Thyroid gland (tissue), 4 donors: Measurements from ENCODE around the gene PHC2. TPM values are rescaled to one million over a fixed set of nuclear protein-coding genes. Genes with fewer than 3 reads are reported as not detected.

Experiments used
- DNase-seq, 2 donors: peaks; one replicate each; pipeline ENCODE4 v3.0.0-alpha.2; 2019
- H3K27ac ChIP-seq, 3 donors: fragments of 200-600 bp; sonication (generic); 1 replicate in 2 of 3; 2 replicates in 1 of 3; pipeline ENCODE4 v1.5.1; 2016 to 2019; ENCODE audit warnings: mild to moderate bottlenecking in 1 of 3, moderate library complexity in 1 of 3
- H3K27me3 ChIP-seq: fragments of 200-600 bp; sonication (generic); one replicate; pipeline ENCODE4 v1.5.1; 2019
- H3K36me3 ChIP-seq, 2 donors: fragments of 200-600 bp; sonication (generic); one replicate each; pipeline ENCODE4 v1.5.1; 2016 to 2019
- H3K4me1 ChIP-seq, 2 donors: fragments of 200-600 bp; sonication (generic); one replicate each; pipeline ENCODE4 v1.5.1; 2017 to 2019
- H3K4me3 ChIP-seq, 3 donors: fragments of 200-600 bp; sonication (generic); replicated peaks in 1 of 3; 1 replicate in 2 of 3; 2 replicates in 1 of 3; pipeline ENCODE4 v1.5.1; 2016; ENCODE audit warnings: mild to moderate bottlenecking in 1 of 3
- H3K9me3 ChIP-seq: fragments of 200-600 bp; sonication (generic); one replicate; pipeline ENCODE4 v1.5.1; 2017
- POLR2A ChIP-seq, 2 donors: fragments of 450-650 bp; IDR thresholded peaks; one replicate each; pipeline ENCODE4 v1.6.1; 2017; ENCODE audit warnings: antibody characterized with exemption in 2 of 2, mild to moderate bottlenecking in 2 of 2, moderate library complexity in 1 of 2
- WGBS, 2 donors: methylation state at CpG; one replicate each; pipeline ENCODE4 v1.1.5; 2017; 5-methylcytosine and 5-hydroxymethylcytosine counted together
- intact Hi-C: fragments of 100-400 bp; cut with DNase I; formaldehyde crosslinking; loops from one replicate; pipeline ENCODE4 v1.15.1; 2023
- total RNA-seq, 4 donors: library from RNA; depleted of rRNA; stranded (reverse); fragments of >200 nt; gene quantifications; one replicate each; pipeline ENCODE4 v1.2.3, GENCODE V29; 2016
- TF ChIP-seq, protein P1 (sequence below), 6 experiments: fragments of 200-600 bp in 3 of 6; fragments of 450-650 bp in 3 of 6; sonication (generic) in 3 of 6; IDR thresholded peaks; one replicate each; pipeline ENCODE4 v1.5.1; 2016 to 2019; ENCODE audit warnings: antibody characterized with exemption in 6 of 6, mild to moderate bottlenecking in 2 of 6, inconsistent platforms in 1 of 6, moderate library complexity in 1 of 6

Gene PHC2
- total RNA-seq, 4 donors from 2014 or later: 86.8 to 150 (median 113) TPM

DNA sequence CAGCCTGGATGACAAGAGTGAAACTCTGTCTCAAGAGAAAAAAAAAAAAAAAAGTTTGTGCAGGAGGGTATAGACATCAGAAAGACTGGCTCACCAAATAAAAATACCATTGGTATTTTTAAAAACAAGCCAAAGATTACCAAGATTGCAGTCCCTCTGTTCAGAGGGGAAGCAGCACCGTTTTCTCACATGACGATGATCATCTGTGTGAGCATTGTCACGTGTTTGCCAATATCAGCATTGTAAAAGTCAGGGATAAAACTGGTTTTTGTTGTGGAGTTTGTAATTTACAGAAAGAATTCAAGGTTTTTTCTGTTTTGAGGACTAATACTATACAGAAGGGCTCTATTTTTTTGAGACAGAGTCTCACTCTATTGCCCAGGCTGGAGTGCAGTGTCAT lies 148.1 kb downstream of the PHC2 start:
- Histone ChIP-seq H3K27ac (no peak overlapping the region), H3K4me3 (no peak overlapping the region), H3K9me3 (no peaks in the 10 kb centered on the region), H3K27me3 (no peaks in the 10 kb centered on the region), H3K4me1 (no peaks in the 10 kb centered on the region), H3K36me3 (peaks cover 24 to 27% of the 10 kb centered on the region in 2 donors)
- DNase-seq: no peak
- intact Hi-C loops: no loop called here
- 87 to 93% methylated on average over 3 of the region's 3 CpGs for WGBS, 2 donors
- no peak for TF ChIP-seq POLR2A (IDR thresholded peaks at IDR 0.05)
- TF ChIP-seq, protein P1, sequence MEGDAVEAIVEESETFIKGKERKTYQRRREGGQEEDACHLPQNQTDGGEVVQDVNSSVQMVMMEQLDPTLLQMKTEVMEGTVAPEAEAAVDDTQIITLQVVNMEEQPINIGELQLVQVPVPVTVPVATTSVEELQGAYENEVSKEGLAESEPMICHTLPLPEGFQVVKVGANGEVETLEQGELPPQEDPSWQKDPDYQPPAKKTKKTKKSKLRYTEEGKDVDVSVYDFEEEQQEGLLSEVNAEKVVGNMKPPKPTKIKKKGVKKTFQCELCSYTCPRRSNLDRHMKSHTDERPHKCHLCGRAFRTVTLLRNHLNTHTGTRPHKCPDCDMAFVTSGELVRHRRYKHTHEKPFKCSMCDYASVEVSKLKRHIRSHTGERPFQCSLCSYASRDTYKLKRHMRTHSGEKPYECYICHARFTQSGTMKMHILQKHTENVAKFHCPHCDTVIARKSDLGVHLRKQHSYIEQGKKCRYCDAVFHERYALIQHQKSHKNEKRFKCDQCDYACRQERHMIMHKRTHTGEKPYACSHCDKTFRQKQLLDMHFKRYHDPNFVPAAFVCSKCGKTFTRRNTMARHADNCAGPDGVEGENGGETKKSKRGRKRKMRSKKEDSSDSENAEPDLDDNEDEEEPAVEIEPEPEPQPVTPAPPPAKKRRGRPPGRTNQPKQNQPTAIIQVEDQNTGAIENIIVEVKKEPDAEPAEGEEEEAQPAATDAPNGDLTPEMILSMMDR (IDR thresholded peaks at IDR 0.05): no peak

DNA sequence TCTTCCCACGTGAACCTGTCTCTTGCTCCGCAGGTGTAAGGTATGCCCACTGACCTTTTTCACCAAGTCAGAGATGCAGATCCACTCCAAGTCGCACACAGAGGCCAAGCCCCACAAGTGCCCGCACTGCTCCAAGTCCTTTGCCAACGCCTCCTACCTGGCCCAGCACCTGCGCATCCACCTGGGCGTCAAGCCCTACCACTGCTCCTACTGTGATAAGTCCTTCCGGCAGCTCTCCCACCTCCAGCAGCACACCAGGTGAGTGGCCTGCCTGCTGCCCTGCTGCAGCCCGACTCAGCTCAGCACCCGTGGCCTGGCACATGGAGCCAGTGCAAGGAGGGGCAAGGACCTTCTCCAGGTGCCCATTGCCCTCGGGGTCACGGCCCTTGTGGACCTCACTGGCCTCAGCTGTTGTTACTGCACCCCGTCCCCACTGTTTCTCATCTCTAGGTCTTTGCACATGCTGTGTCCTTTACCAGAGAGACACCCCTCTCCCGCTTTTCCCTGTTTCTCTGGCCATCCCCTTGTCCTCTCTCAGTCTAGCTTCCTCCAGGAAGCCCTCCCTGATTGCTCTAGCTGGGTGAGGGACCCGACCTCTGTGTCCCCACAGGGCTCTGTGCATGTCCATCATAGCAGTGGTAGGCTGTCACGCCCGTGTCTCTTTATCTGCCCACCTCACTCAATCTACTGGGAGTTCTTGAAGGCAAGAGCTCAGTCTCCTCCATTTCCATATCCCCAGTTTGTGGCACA lies 149.2 kb downstream of the PHC2 start:
- H3K4me1 ChIP-seq: no peaks in the 10 kb centered on the region
- no peaks in the 10 kb centered on the region for H3K9me3 ChIP-seq
- H3K36me3 ChIP-seq: peaks cover 33 to 35% of the 10 kb centered on the region in 2 donors
- no peak for DNase-seq
- H3K27me3 ChIP-seq: no peaks in the 10 kb centered on the region
- TF ChIP-seq, protein P1 (IDR thresholded peaks at IDR 0.05): no peak
- no peak for TF ChIP-seq POLR2A (IDR thresholded peaks at IDR 0.05)
- intact Hi-C loops: no loop called here
- H3K4me3 ChIP-seq: no peak overlapping the region
- no peak overlapping the region for H3K27ac ChIP-seq
- WGBS, 2 donors: 96 to 97% methylated on average over 15 to 17 of the region's 17 CpGs

DNA sequence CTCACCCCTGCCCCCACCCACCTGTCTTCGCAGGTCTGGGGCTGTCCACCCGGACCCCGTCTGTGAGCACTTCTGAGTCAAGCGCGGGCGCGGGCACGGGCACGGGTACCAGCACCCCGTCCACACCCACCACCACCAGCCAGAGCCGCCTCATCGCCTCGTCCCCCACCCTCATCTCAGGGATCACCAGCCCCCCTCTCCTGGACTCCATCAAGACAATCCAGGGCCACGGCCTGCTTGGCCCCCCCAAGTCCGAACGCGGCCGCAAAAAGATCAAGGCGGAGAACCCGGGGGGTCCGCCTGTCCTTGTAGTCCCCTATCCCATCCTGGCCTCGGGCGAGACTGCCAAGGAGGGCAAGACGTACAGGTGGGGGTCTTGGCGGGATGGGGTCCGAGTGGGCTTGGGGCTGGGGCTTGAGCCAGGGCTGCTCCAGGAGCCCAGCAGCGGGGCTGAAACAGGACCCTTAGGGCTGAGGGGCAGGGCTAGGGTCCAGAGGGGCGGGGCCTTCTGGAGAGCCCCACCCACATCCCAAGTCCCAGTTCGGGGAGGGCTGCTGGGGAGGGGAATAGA lies 150.7 kb downstream of the PHC2 start:
- peaks cover 33 to 42% of the 10 kb centered on the region in 2 donors for H3K36me3 ChIP-seq
- no peak for DNase-seq
- no peak overlapping the region for H3K4me3 ChIP-seq
- 95 to 97% methylated on average over 23 to 29 of the region's 29 CpGs for WGBS, 2 donors
- intact Hi-C loops: no loop called here
- no peak for TF ChIP-seq POLR2A (IDR thresholded peaks at IDR 0.05)
- no peaks in the 10 kb centered on the region for H3K27me3 ChIP-seq
- no peak overlapping the region for H3K27ac ChIP-seq
- no peaks in the 10 kb centered on the region for H3K9me3 ChIP-seq
- no peaks in the 10 kb centered on the region for H3K4me1 ChIP-seq

DNA sequence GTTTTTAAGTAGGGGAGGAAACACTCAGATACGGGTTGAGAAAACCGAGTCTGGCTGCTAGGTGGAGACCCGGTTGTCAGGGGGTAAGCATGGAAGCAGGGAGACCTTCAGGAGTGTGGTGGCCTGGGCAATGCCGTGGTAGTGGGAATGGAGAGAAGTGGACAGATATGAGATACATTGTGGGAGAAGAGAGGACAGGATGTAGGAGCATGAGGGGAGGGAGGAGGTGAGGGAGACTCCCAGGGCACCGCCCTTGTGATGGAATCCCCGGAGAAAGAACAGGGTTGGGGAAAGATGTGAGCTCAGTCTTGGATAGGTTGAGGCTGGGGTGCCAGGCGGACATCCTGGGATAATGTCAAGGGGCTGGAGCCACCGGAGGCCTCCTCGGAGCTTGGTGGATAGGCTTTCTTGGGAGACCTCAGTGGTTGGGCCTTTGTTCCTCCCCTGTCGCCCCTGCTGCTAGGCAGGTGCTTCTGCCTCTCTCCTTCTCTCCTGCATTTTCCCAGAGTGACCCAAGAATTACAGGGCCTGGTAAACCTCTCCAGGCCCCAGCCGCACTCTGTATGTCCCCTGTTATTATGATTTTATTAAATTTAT lies 153.3 kb downstream of the PHC2 start:
- TF ChIP-seq, protein P1 (IDR thresholded peaks at IDR 0.05): no peak
- TF ChIP-seq POLR2A (IDR thresholded peaks at IDR 0.05): no peak
- Histone ChIP-seq H3K27ac (no peak overlapping the region), H3K36me3 (peaks cover 33 to 42% of the 10 kb centered on the region in 2 donors), H3K9me3 (no peaks in the 10 kb centered on the region), H3K4me1 (peaks cover 2 to 7% of the 10 kb centered on the region in 2 donors), H3K4me3 (no peak overlapping the region), H3K27me3 (no peaks in the 10 kb centered on the region)
- DNase-seq: no peak
- WGBS, 2 donors: 88 to 91% methylated on average over 11 of the region's 11 CpGs
- intact Hi-C loops: no loop called here

DNA sequence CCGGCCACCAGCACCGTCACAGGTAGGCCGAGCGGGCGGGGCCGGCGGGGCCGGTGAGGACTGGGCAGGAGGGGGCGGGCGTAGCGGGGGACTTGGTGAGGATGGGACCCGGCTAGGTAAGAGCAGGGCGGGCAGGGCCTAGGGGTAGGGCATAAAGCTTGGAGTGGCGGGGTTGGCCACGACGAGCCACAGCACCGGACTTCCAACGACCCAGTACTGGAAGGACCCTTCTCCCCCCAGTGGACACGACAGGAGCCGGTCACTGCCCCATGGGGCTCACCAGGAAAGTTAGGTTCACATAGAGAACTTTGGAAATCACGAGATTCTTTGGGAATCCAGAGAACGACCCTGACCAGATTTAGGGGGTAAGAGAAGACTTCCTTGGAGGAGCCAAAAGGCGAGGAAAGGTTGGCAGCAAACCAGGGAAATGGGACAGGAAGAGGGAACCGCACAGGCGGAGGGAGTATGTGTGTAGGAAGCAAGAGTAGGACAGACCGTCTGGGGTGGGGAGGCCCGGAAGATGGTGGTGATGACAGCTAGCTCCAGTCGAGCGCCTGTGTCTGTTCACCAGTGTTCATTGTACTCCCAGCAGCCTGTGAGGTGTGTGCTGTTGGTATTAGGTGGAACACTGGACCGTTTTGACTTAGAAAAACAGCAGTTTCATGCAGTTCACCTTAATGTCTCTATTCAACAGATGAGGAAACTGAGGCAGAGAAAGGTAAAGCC lies 154.2 kb downstream of the PHC2 start:
- intact Hi-C loops: no loop called here
- Histone ChIP-seq H3K27ac (no peak overlapping the region), H3K27me3 (no peaks in the 10 kb centered on the region), H3K9me3 (no peaks in the 10 kb centered on the region), H3K4me1 (peaks cover 11 to 15% of the 10 kb centered on the region in 2 donors), H3K36me3 (peaks cover 25 to 36% of the 10 kb centered on the region in 2 donors), H3K4me3 (no peak overlapping the region)
- DNase-seq: no peak
- 86% methylated on average over 29 to 30 of the region's 30 CpGs for WGBS, 2 donors
- TF ChIP-seq, protein P1 (IDR thresholded peaks at IDR 0.05): no peak
- TF ChIP-seq POLR2A (IDR thresholded peaks at IDR 0.05): no peak
